Measurements from ENCODE around the gene ZMYND11. TPM values are rescaled to one million over a fixed set of nuclear protein-coding genes. Genes with fewer than 3 reads are reported as not detected.
"Not testable (repeated sequence)": the region's sequence is repeated elsewhere in the genome, so short reads cannot be mapped to it uniquely, and the experiment has no call there.

Gene ZMYND11
- total RNA-seq, 1 donor from 2014 or later = 29.4 TPM

DNA sequence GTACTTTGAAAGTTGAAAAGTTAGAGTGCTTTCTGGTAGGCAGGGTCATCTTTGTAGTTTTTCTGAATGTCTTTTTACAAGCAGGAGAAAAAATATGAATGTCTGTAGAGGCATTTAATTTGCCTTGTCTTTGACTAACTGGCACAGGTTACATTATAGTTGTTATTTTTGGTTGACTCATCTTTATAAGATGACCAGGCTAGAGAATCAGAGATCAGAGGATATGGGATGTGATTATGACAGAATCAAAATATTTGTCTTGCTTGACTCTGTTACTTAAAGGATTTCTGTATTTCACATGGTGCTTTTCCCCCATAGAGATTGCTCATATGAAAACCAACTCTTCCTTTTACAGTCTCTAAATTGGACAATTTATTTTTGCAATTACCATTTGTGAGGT lies 2.4 kb downstream of the ZMYND11 start:
- Mint-ChIP-seq H3K4me1 (peaks cover 24% of the 10 kb centered on the region), H3K4me3 (no peak overlapping the region)

DNA sequence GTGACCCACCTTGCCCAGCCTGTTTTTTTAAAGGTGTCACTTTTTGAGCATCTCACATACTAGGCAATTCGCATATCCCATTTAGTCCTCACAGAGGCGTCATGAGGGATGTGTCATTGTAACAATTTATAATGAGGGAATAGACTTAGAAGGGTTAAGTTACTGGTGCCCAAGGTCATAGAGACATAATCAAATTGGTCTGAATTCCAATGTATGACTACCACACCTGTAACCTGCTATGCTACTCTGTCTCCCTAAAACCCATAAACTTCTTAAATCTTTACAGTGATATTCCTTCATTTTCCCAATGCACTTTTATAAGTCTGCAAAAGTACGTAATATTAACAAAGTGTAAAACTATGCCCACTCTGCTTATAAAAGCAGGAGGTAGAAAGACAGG lies 7.1 kb downstream of the ZMYND11 start:
- Mint-ChIP-seq H3K4me3 (no peak overlapping the region), H3K27ac (no peak overlapping the region), H3K36me3 (ENCODE audit: low read depth) (peaks cover 11% of the 10 kb centered on the region), H3K4me1 (peaks cover 19% of the 10 kb centered on the region), H3K27me3 (no peaks in the 10 kb centered on the region), H3K9me3 (peaks cover 11% of the 10 kb centered on the region)
- intact Hi-C loops (cut with micrococcal nuclease) = no loop called here
- DNase-seq = no peak

More for the DNA sequence above, 2.4 kb downstream of the ZMYND11 start:
- H3K27ac Mint-ChIP-seq = no peak overlapping the region
- intact Hi-C loops (cut with micrococcal nuclease) = loop anchor here (5.0 kb wide), 1 partner anchor 45 kb away; no protein-coding TSS in a partner anchor
- no peaks in the 10 kb centered on the region for H3K9me3 Mint-ChIP-seq
- no peak for DNase-seq
- H3K27me3 Mint-ChIP-seq = peaks cover 11% of the 10 kb centered on the region
- H3K36me3 Mint-ChIP-seq (ENCODE audit: low read depth) = peaks cover 2% of the 10 kb centered on the region

DNA sequence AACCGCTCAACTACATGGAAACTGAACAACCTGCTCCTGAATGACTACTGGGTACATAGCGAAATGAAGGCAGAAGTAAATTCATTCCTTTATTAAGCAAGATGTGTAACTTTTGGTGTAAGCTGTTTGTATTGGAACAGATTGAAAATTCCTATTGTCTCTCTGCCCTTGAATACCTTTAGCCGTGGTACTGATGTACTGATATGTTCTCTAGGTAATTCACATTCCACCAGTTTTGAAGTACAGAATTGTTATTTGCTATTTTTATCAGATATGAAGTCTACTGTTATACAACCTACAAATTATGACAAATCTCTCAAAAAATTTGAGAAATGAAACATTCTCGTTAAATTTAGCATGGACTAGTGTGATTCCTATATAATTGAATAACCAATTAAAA lies 17.7 kb downstream of the ZMYND11 start:
- no peak for DNase-seq
- Mint-ChIP-seq H3K36me3 (ENCODE audit: low read depth) (peaks cover 16% of the 10 kb centered on the region), H3K27me3 (no peaks in the 10 kb centered on the region), H3K27ac (no peak overlapping the region), H3K9me3 (peaks cover 3% of the 10 kb centered on the region), H3K4me3 (no peak overlapping the region), H3K4me1 (peaks cover 3% of the 10 kb centered on the region)
- intact Hi-C loops (cut with micrococcal nuclease) = no loop called here

- DNase-seq = no peak
- Mint-ChIP-seq H3K36me3 (ENCODE audit: low read depth) (peaks cover 14% of the 10 kb centered on the region), H3K4me3 (no peak overlapping the region), H3K9me3 (peaks cover 3% of the 10 kb centered on the region), H3K27me3 (no peaks in the 10 kb centered on the region), H3K4me1 (peaks cover 3% of the 10 kb centered on the region), H3K27ac (no peak overlapping the region)
- intact Hi-C loops (cut with micrococcal nuclease) = no loop called here
Measured at GRCh38 chr10:154348-154747, 19.1 kb downstream of the ZMYND11 start.

DNA sequence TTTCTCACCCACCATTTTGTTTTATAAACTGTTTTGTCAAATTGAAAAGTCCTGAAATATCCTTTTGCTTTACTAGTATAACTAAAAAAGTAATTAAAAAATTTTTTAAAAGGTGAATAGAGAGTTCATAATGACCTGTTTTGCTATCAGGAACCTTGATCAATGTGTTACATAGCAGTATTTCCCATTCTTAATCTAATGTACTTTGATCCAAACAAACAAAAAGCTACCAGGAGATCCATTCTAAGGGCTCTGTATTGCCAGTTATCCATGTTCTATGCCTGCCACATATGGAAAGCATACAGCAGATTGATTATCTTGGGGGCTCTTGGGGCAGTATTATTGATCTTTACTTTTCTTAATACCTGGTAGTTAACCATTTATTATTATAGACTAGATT lies 32.1 kb downstream of the ZMYND11 start:
- Mint-ChIP-seq H3K27me3 (no peaks in the 10 kb centered on the region), H3K4me1 (no peaks in the 10 kb centered on the region), H3K36me3 (ENCODE audit: low read depth) (peaks cover 4% of the 10 kb centered on the region), H3K4me3 (no peak overlapping the region), H3K9me3 (peaks cover 3% of the 10 kb centered on the region), H3K27ac (no peak overlapping the region)
- DNase-seq = no peak
- intact Hi-C loops (cut with micrococcal nuclease) = no loop called here

- no peaks in the 10 kb centered on the region for H3K27me3 Mint-ChIP-seq
- intact Hi-C loops (cut with micrococcal nuclease) = no loop called here
Measured at GRCh38 chr10:173741-174140, 38.5 kb downstream of the ZMYND11 start.

DNA sequence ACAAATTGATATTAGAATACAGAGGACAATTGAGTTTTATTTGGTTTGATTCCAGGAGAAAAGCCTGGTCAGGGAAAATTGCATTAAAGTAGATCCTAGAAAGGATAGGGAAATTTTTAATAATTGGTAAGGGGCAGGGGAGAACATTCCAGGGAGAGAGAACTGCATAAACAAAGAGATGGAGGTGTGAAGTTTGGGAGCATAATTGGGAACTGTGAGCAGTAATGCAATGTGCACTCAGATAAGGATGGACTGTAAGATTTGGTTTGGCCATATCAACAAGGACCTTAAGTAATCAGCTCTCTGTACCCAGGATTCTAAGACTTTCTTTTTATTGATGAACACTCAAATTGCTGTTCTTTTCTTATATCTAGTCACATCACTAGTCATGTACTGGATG lies 41.4 kb downstream of the ZMYND11 start:
- no peak overlapping the region for H3K27ac Mint-ChIP-seq
- H3K4me1 Mint-ChIP-seq = peaks cover 4% of the 10 kb centered on the region
- no peaks in the 10 kb centered on the region for H3K9me3 Mint-ChIP-seq
- no peaks in the 10 kb centered on the region for H3K27me3 Mint-ChIP-seq
- peaks cover 5% of the 10 kb centered on the region for H3K36me3 Mint-ChIP-seq (ENCODE audit: low read depth)
- intact Hi-C loops (cut with micrococcal nuclease) = loop anchor here (5.0 kb wide), 1 partner anchor 51 kb away; no protein-coding TSS in a partner anchor
- H3K4me3 Mint-ChIP-seq = no peak overlapping the region
- DNase-seq = no peak

More at GRCh38 chr10:173741-174140, 38.5 kb downstream of the ZMYND11 start:
- H3K4me3 Mint-ChIP-seq = no peak overlapping the region
- DNase-seq = no peak
- no peaks in the 10 kb centered on the region for H3K36me3 Mint-ChIP-seq (ENCODE audit: low read depth)
- peaks cover 4% of the 10 kb centered on the region for H3K4me1 Mint-ChIP-seq
- no peaks in the 10 kb centered on the region for H3K9me3 Mint-ChIP-seq
- H3K27ac Mint-ChIP-seq = no peak overlapping the region

DNA sequence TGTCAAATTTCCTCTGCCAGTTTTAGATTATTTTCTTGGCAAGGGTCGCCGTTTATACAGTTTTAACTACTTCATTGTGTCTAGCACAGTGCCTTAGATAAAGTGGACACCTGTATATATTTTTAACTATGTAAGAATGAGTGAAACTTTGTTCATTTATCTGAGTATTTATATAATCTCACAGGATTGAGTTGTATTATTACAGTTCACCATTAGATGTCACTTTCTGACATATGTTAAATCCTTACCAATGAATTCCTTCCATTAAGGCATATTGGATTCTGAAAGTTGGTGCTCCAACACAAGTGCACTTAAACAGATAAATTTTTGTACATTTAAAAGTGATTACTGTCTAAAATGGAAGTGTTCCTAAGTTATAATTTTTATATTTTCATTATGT lies 43.0 kb downstream of the ZMYND11 start:
- no peak for DNase-seq
- intact Hi-C loops (cut with micrococcal nuclease) = loop anchor here (5.0 kb wide), 1 partner anchor 49 kb away; no protein-coding TSS in a partner anchor
- peaks cover 14% of the 10 kb centered on the region for H3K36me3 Mint-ChIP-seq (ENCODE audit: low read depth)
- H3K27me3 Mint-ChIP-seq = no peaks in the 10 kb centered on the region
- no peaks in the 10 kb centered on the region for H3K9me3 Mint-ChIP-seq
- H3K27ac Mint-ChIP-seq = no peak overlapping the region
- no peak overlapping the region for H3K4me3 Mint-ChIP-seq
- peaks cover 12% of the 10 kb centered on the region for H3K4me1 Mint-ChIP-seq

- peaks cover 19% of the 10 kb centered on the region for H3K36me3 Mint-ChIP-seq (ENCODE audit: low read depth)
- no peak overlapping the region for H3K4me3 Mint-ChIP-seq
- H3K9me3 Mint-ChIP-seq = no peaks in the 10 kb centered on the region
- no peak overlapping the region for H3K27ac Mint-ChIP-seq
- DNase-seq = no peak
- H3K27me3 Mint-ChIP-seq = no peaks in the 10 kb centered on the region
- H3K4me1 Mint-ChIP-seq = peaks cover 13% of the 10 kb centered on the region
- intact Hi-C loops (cut with micrococcal nuclease) = loop anchor here (5.0 kb wide), 1 partner anchor 49 kb away; no protein-coding TSS in a partner anchor
Measured at GRCh38 chr10:178723-179122, 43.5 kb downstream of the ZMYND11 start.

GRCh38 chr10:182441-183201 lies 47.4 kb downstream of the ZMYND11 start:
- peak overlapping the region; percentile 41 for H3K4me3 Mint-ChIP-seq
- intact Hi-C loops (cut with micrococcal nuclease) = loop anchor here (5.0 kb wide), 1 partner anchor 45 kb away; the partner anchor contains the start of gene ZMYND11
- DNase-seq = no peak
- H3K27ac Mint-ChIP-seq = peak overlapping the region; percentile 66
- peaks cover 37% of the 10 kb centered on the region for H3K36me3 Mint-ChIP-seq (ENCODE audit: low read depth)
- peaks cover 9% of the 10 kb centered on the region for H3K4me1 Mint-ChIP-seq
- peaks cover 11% of the 10 kb centered on the region for H3K9me3 Mint-ChIP-seq
- H3K27me3 Mint-ChIP-seq = no peaks in the 10 kb centered on the region

DNA sequence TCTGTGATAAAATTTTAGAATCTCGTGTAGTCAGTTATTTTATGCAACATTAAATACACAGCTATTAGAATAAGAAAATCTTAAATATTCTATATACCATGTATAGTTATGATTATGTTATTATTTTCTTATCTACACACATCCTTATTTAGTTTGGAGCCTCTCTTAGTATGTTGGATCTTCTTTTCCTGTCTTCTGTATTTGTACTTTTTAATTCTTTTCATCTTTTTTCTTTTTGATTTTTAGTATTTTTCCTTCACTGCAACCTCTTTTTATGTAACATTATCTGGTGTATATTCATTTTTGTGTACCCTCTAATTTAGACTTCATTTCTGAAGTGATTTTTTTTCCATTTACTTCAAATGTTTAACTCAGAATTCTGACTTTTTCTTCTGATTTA lies 48.9 kb downstream of the ZMYND11 start:
- peaks cover 40% of the 10 kb centered on the region for H3K36me3 Mint-ChIP-seq (ENCODE audit: low read depth)
- intact Hi-C loops (cut with micrococcal nuclease) = loop anchor here (5.0 kb wide), 1 partner anchor 47 kb away; the partner anchor contains the start of gene ZMYND11

GRCh38 chr10:184911-185310 lies 49.7 kb downstream of the ZMYND11 start:
- Mint-ChIP-seq H3K4me3 (no peak overlapping the region), H3K27me3 (no peaks in the 10 kb centered on the region), H3K27ac (no peak overlapping the region), H3K4me1 (peaks cover 9% of the 10 kb centered on the region), H3K9me3 (peaks cover 11% of the 10 kb centered on the region), H3K36me3 (ENCODE audit: low read depth) (peaks cover 40% of the 10 kb centered on the region)
- DNase-seq = no peak
- intact Hi-C loops (cut with micrococcal nuclease) = loop anchor here (5.0 kb wide), 1 partner anchor 48 kb away; the partner anchor contains the start of gene ZMYND11

More for the DNA sequence above, 48.9 kb downstream of the ZMYND11 start:
- no peaks in the 10 kb centered on the region for H3K27me3 Mint-ChIP-seq
- no peak for DNase-seq
- no peak overlapping the region for H3K27ac Mint-ChIP-seq
- peaks cover 9% of the 10 kb centered on the region for H3K4me1 Mint-ChIP-seq
- H3K9me3 Mint-ChIP-seq = peaks cover 11% of the 10 kb centered on the region
- no peak overlapping the region for H3K4me3 Mint-ChIP-seq

GRCh38 chr10:185571-185970 lies 50.3 kb downstream of the ZMYND11 start:
- H3K27ac Mint-ChIP-seq; H3K4me3 Mint-ChIP-seq; DNase-seq; H3K4me1 Mint-ChIP-seq; H3K27me3 Mint-ChIP-seq; intact Hi-C loops (cut with micrococcal nuclease): not testable (repeated sequence)
- Mint-ChIP-seq H3K36me3 (ENCODE audit: low read depth) (peaks cover 40% of the 10 kb centered on the region), H3K9me3 (peaks cover 11% of the 10 kb centered on the region)

DNA sequence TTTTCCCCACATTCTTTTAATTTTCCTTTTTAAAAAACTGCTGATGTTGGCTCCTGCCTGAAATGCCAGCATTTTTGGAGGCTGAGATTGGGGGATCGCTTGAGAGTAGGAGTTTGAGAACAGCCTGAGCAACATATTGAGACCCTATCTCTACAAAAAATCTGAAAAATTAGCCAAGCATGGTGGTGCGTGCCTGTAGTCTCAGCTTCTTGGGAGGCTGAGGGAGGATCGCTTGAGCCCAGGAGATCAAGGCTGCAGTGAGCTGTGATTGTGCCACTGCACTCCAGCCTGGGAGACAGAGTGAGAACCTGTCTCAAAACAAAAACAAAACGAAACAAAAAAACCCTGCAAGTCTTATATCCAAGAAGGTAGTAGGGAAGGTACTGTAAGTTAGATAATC lies 51.7 kb downstream of the ZMYND11 start:
- intact Hi-C loops (cut with micrococcal nuclease) = no loop called here
- DNase-seq = no peak
- Mint-ChIP-seq H3K27ac (no peak overlapping the region), H3K4me3 (no peak overlapping the region), H3K36me3 (ENCODE audit: low read depth) (peaks cover 37% of the 10 kb centered on the region), H3K27me3 (no peaks in the 10 kb centered on the region), H3K9me3 (peaks cover 11% of the 10 kb centered on the region), H3K4me1 (peaks cover 9% of the 10 kb centered on the region)

All from activated CD4-positive, alpha-beta T cell treated with anti-CD3 and anti-CD28 coated beads, Interleukin-2, amount 10 ng/mL, durations not matched to agents 24 days and 14 days (primary cell).